IMR-90 (cell line): Measurements from ENCODE around the gene YPEL2. TPM values are rescaled to one million over a fixed set of nuclear protein-coding genes. Genes with fewer than 3 reads are reported as not detected.

Source experiments
- ATAC-seq: fragments of 200-7000 bp; cut with Tn5 transposase; 2 replicates; pipeline ENCODE4 v1.9.1; 2020; ENCODE audit warnings: low read depth, mild to moderate bottlenecking, moderate library complexity
- BruUV-seq: library from RNA; stranded (reverse); fragments of 400-500 nt; replicated peaks from 2 replicates; lab custom pipeline; 2021; lab: Mats Ljungman, UMichigan
- CTCF ChIA-PET: fragments of 300-600 bp; formaldehyde crosslinking; extraction: SDS; loops from one replicate; lab custom pipeline; 2021; ENCODE audit warnings: antibody characterized with exemption; lab: Yijun Ruan, JAX
- POLR2A ChIA-PET: fragments of 300-600 bp; sonication (Branson Sonifier 250); formaldehyde crosslinking; loops from one replicate; lab custom pipeline; 2022; ENCODE audit warnings: antibody characterized with exemption; ENCODE audit not compliant: unreplicated experiment; lab: Charles Lee
- DNase-seq: peaks from one replicate; pipeline ENCODE4 v3.0.0; 2013
- H2AFZ ChIP-seq: replicated peaks from 2 replicates; pipeline ENCODE3; 2013; ENCODE audit warnings: low read length, mild to moderate bottlenecking; ENCODE audit not compliant: poor library complexity
- H2AK5ac ChIP-seq: 2 replicates; pipeline ENCODE4 v1.6.1; 2013; ENCODE audit warnings: low read depth, low read length, inconsistent platforms
- H2AK9ac ChIP-seq: replicated peaks from 2 replicates; pipeline ENCODE3; 2013; ENCODE audit warnings: mild to moderate bottlenecking, low read depth, low read length, moderate library complexity; ENCODE audit not compliant: poor library complexity
- H2BK120ac ChIP-seq: 2 replicates; pipeline ENCODE4 v1.6.1; 2013; ENCODE audit warnings: low read depth, low read length, inconsistent platforms
- H2BK15ac ChIP-seq: 3 replicates; pipeline ENCODE4 v1.6.1; 2013; ENCODE audit warnings: low read depth, low read length, inconsistent platforms
- H2BK20ac ChIP-seq: 2 replicates; pipeline ENCODE4 v1.6.1; 2013; ENCODE audit warnings: low read depth, mild to moderate bottlenecking, inconsistent platforms, low read length, moderate library complexity
- H2BK5ac ChIP-seq: 2 replicates; pipeline ENCODE4 v1.6.1; 2013; ENCODE audit warnings: mild to moderate bottlenecking, low read depth, low read length, inconsistent platforms; ENCODE audit not compliant: poor library complexity, severe bottlenecking
- H3K14ac ChIP-seq: replicated peaks from 2 replicates; pipeline ENCODE4 v1.6.1; 2013; ENCODE audit warnings: low read depth, low read length, inconsistent platforms
- H3K18ac ChIP-seq: 2 replicates; pipeline ENCODE4 v1.6.1; 2013; ENCODE audit warnings: low read depth, low read length, control low read depth
- H3K23ac ChIP-seq: 2 replicates; pipeline ENCODE4 v1.6.1; 2013; ENCODE audit warnings: low read depth, low read length, inconsistent platforms
- H3K27ac ChIP-seq: 2 replicates; pipeline ENCODE4 v1.5.1; 2013; ENCODE audit warnings: mild to moderate bottlenecking, control low read depth, low read length; ENCODE audit not compliant: insufficient read depth
- H3K27me3 ChIP-seq: 2 replicates; pipeline ENCODE4 v1.6.1; 2013; ENCODE audit warnings: low read length; ENCODE audit not compliant: control insufficient read depth, insufficient read depth
- H3K36me3 ChIP-seq: 2 replicates; pipeline ENCODE4 v1.6.1; 2013; ENCODE audit warnings: low read length, mixed read lengths; ENCODE audit not compliant: control insufficient read depth, insufficient read depth
- H3K4ac ChIP-seq: 2 replicates; pipeline ENCODE4 v1.6.1; 2013; ENCODE audit warnings: low read depth, low read length, inconsistent platforms
- H3K4me1 ChIP-seq: 2 replicates; pipeline ENCODE4 v1.6.1; 2013; ENCODE audit warnings: low read length, mixed read lengths; ENCODE audit not compliant: control insufficient read depth, insufficient read depth
- H3K4me2 ChIP-seq: 2 replicates; pipeline ENCODE4 v1.6.1; 2013; ENCODE audit warnings: low read depth, mild to moderate bottlenecking, control low read depth, low read length, moderate library complexity
- H3K4me3 ChIP-seq: 2 replicates; pipeline ENCODE4 v1.5.1; 2013; ENCODE audit warnings: low read depth, mild to moderate bottlenecking, control low read depth, low read length, moderate library complexity; ENCODE audit not compliant: insufficient read depth
- H3K56ac ChIP-seq: 2 replicates; pipeline ENCODE4 v1.6.1; 2013; ENCODE audit warnings: low read length, inconsistent platforms; ENCODE audit not compliant: insufficient read depth; ENCODE audit errors: extremely low read depth
- H3K79me1 ChIP-seq, 2 experiments: 2 replicates each; pipeline ENCODE4 v1.6.1; 2013; ENCODE audit warnings: low read length in 2 of 2, inconsistent platforms in 1 of 2, low read depth in 1 of 2
- H3K9ac ChIP-seq: 2 replicates; pipeline ENCODE4 v1.6.1; 2013; ENCODE audit warnings: low read depth, low read length, control low read depth
- H3K9me1 ChIP-seq: 2 replicates; pipeline ENCODE4 v1.6.1; 2013; ENCODE audit warnings: low read length, inconsistent platforms; ENCODE audit not compliant: insufficient read depth
- H3K9me3 ChIP-seq: 2 replicates; pipeline ENCODE4 v1.6.1; 2013; ENCODE audit warnings: low read length; ENCODE audit not compliant: control insufficient read depth, insufficient read depth
- H4K20me1 ChIP-seq: 2 replicates; pipeline ENCODE4 v1.6.1; 2013; ENCODE audit warnings: low read length, inconsistent platforms; ENCODE audit not compliant: insufficient read depth
- H4K5ac ChIP-seq: 2 replicates; pipeline ENCODE4 v1.6.1; 2013; ENCODE audit warnings: mild to moderate bottlenecking, low read depth, low read length, control low read depth
- H4K8ac ChIP-seq, 2 experiments: 2 replicates each; pipeline ENCODE4 v1.6.1; 2013; ENCODE audit warnings: low read depth in 2 of 2, low read length in 2 of 2, control low read depth in 1 of 2, inconsistent platforms in 1 of 2
- H4K91ac ChIP-seq: 2 replicates; pipeline ENCODE4 v1.6.1; 2013; ENCODE audit warnings: low read depth, low read length, inconsistent platforms; ENCODE audit not compliant: insufficient read depth
- CHD1 ChIP-seq: IDR thresholded peaks from 2 replicates; pipeline ENCODE4 v1.6.1; 2012; ENCODE audit warnings: low read depth, low read length, improper control_type of control experiment
- FOS ChIP-seq: fragments of 150-350 bp; IDR thresholded peaks from 2 replicates; pipeline ENCODE4 v1.6.1; 2016; ENCODE audit warnings: low read depth, low read length
- MAFK ChIP-seq: IDR thresholded peaks from 2 replicates; pipeline ENCODE4 v1.6.1; 2012; ENCODE audit warnings: low read depth, low read length, improper control_type of control experiment
- MAZ ChIP-seq: IDR thresholded peaks from 2 replicates; pipeline ENCODE4 v1.6.1; 2012; ENCODE audit warnings: low read depth, mild to moderate bottlenecking, low read length, improper control_type of control experiment, moderate library complexity, borderline replicate concordance
- MXI1 ChIP-seq: IDR thresholded peaks from 2 replicates; pipeline ENCODE4 v1.6.1; 2012; ENCODE audit warnings: low read depth, mild to moderate bottlenecking, low read length, moderate library complexity, borderline replicate concordance
- RAD21 ChIP-seq: IDR thresholded peaks from 2 replicates; pipeline ENCODE4 v1.6.1; 2012; ENCODE audit warnings: low read length, improper control_type of control experiment
- RFX5 ChIP-seq: IDR thresholded peaks from 2 replicates; pipeline ENCODE4 v1.8.0; 2012; ENCODE audit warnings: low read depth, mild to moderate bottlenecking, low read length, moderate library complexity
- WGBS, 2 experiments: methylation state at CpG; one replicate each; pipeline versions ENCODE4 v1.1.5 to v1.1.7; 2013; ENCODE audit warnings: missing lambda C conversion rate in 2 of 2; ENCODE audit not compliant: insufficient read length in 1 of 2; ENCODE audit errors: extremely low coverage in 2 of 2; 5-methylcytosine and 5-hydroxymethylcytosine counted together
- dilution Hi-C: fragments of 300-500 bp; cut with HindIII; formaldehyde crosslinking; loops from one replicate; pipeline ENCODE4 v1.14.3; 2018; ENCODE audit warnings: low sequenced_read_pairs; ENCODE audit not compliant: unreplicated experiment
- in situ Hi-C: fragments of 300-500 bp; cut with MboI; formaldehyde crosslinking; loops from 3 replicates; pipeline ENCODE4 v1.14.3; 2019; ENCODE audit warnings: low sequenced_read_pairs, inconsistent platforms, mixed read lengths
- intact Hi-C: fragments of 100-400 bp; cut with micrococcal nuclease; formaldehyde crosslinking; loops from 2 replicates; pipeline ENCODE4 v1.10.0; 2022
- polyA plus RNA-seq, 3 experiments: library from polyadenylated mRNA; depleted of rRNA; stranded (reverse); fragments of >200 nt; gene quantifications; 2 replicates each; pipeline ENCODE4 v1.2.3, GENCODE V29; 2012; ENCODE audit warnings: low replicate concordance in 1 of 3
- total RNA-seq: library from RNA; depleted of rRNA; stranded (reverse); fragments of >200 nt; gene quantifications from 2 replicates; pipeline ENCODE4 v1.2.3, GENCODE V29; 2012
- TF ChIP-seq, protein P1 (sequence below): fragments of 150-350 bp; IDR thresholded peaks from 2 replicates; pipeline ENCODE4 v1.6.1; 2017; ENCODE audit warnings: mild to moderate bottlenecking, antibody characterized with exemption, low read length, low read depth

Gene YPEL2
- total and polyA plus RNA-seq, 2 of the 4 experiments (the other 2 are of a cell fraction) = 2.3 to 3.4 TPM

DNA sequence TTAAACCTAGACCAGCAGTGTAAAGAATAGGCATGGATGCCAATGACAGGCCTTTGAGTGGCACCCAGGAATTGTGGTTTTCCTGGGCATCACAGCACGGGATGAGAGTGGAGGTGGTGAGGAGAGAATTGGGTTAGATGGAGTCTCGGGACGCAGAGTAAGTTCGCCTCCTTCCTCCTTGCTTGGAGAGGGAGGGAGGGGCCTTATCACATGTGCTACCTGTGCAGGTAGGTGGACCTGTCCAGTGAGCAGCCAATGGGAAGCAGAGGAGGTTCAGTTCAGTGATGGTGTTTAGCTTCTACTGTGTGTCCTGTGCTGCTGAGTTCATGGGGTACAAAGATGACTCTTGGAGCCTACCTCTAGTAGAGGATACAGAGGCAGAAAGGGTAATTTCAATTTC is 14.9 kb downstream of the YPEL2 start:
- no peak overlapping the region for H3K23ac ChIP-seq
- H3K4me3 ChIP-seq = no peak overlapping the region
- DNase-seq = no peak
- no peaks in the 10 kb centered on the region for H3K9me1 ChIP-seq
- peaks cover 0 to 3% of the 10 kb centered on the region in 2 experiments; a peak in 2 of 4 replicates for H3K79me1 ChIP-seq
- no peak overlapping the region for H3K14ac ChIP-seq
- dilution Hi-C loops = no loop called here
- no peak overlapping the region for H4K91ac ChIP-seq
- no peak for ATAC-seq
- H2AK5ac ChIP-seq = no peak overlapping the region
- no peak overlapping the region for H3K9ac ChIP-seq
- BruUV-seq = no TSS peak
- peaks cover 20% of the 10 kb centered on the region; the same call in 1 of the 2 replicates for H4K20me1 ChIP-seq
- CTCF ChIA-PET = interaction anchor here (1.2 kb wide), 1 partner anchor 17 kb away, joined by 3 read pairs; no protein-coding TSS in a partner anchor
- no peak overlapping the region for H3K4me2 ChIP-seq
- H2BK5ac ChIP-seq = no peak overlapping the region
- no peak overlapping the region for H2AK9ac ChIP-seq
- peaks cover 2% of the 10 kb centered on the region; the same call in 1 of the 2 replicates for H3K4me1 ChIP-seq
- no peak overlapping the region for H4K8ac ChIP-seq
- H3K36me3 ChIP-seq = no peaks in the 10 kb centered on the region
- no peak overlapping the region for H3K27ac ChIP-seq
- H2BK20ac ChIP-seq = no peak overlapping the region
- no peak overlapping the region for H2AFZ ChIP-seq
- in situ Hi-C loops = no loop called here
- H4K5ac ChIP-seq = no peak overlapping the region
- intact Hi-C loops = no loop called here
- POLR2A ChIA-PET = no interaction called here
- no peak overlapping the region for H3K56ac ChIP-seq
- TF ChIP-seq FOS = no peak
- TF ChIP-seq, protein P1, sequence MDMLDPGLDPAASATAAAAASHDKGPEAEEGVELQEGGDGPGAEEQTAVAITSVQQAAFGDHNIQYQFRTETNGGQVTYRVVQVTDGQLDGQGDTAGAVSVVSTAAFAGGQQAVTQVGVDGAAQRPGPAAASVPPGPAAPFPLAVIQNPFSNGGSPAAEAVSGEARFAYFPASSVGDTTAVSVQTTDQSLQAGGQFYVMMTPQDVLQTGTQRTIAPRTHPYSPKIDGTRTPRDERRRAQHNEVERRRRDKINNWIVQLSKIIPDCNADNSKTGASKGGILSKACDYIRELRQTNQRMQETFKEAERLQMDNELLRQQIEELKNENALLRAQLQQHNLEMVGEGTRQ = no peak
- no peak for TF ChIP-seq RFX5
- no peak for TF ChIP-seq MAFK
- TF ChIP-seq CHD1 = no peak
- no peak for TF ChIP-seq MXI1
- TF ChIP-seq MAZ = no peak
- no peak for TF ChIP-seq RAD21
- H2BK15ac ChIP-seq = no peak overlapping the region
- peaks cover 12% of the 10 kb centered on the region for H3K27me3 ChIP-seq
- H2BK120ac ChIP-seq = no peak overlapping the region
- H3K9me3 ChIP-seq = no peaks in the 10 kb centered on the region
- H3K18ac ChIP-seq = no peak overlapping the region
- no CpG with 5 or more reads among the region's 4 CpGs for WGBS, 2 experiments
- H3K4ac ChIP-seq = no peak overlapping the region
